Measurements from ENCODE around the gene ARF3.

The ARF3 gene

GRCh38 chr12:48977290-48978281 is 20.3 kb upstream of the ARF3 start:
- no peak for TF ChIP-seq TAF1 (IDR thresholded peaks at IDR 0.05; ENCODE audit: low read depth, low read length)
- no peak for TF ChIP-seq POLR2A (IDR thresholded peaks at IDR 0.05; ENCODE audit: low read depth, low read length)
- TF ChIP-seq SPI1 (IDR thresholded peaks at IDR 0.05; ENCODE audit: low read depth, low read length), result no peak
- no peak for TF ChIP-seq POU2F2 (IDR thresholded peaks at IDR 0.05; ENCODE audit: low read depth, low read length)
- TF ChIP-seq PAX5 (IDR thresholded peaks at IDR 0.05; ENCODE audit: insufficient read depth, low read length, severe bottlenecking), result no peak
- no peak for TF ChIP-seq POLR2AphosphoS5 (IDR thresholded peaks at IDR 0.05; ENCODE audit: low read depth, low read length)
- no peak for DNase-seq (ENCODE audit: insufficient read length, low spot score)
- peak; percentile 84 for FAIRE-seq

GRCh38 chr12:48973941-48974673 is 16.8 kb upstream of the ARF3 start:
- DNase-seq (ENCODE audit: insufficient read length, low spot score) (no peak), FAIRE-seq (no peak)

GRCh38 chr12:48973531-48973930 is 16.2 kb upstream of the ARF3 start:
- FAIRE-seq, result no peak
- no peak for TF ChIP-seq POLR2AphosphoS5 (IDR thresholded peaks at IDR 0.05; ENCODE audit: low read depth, low read length)
- no peak for TF ChIP-seq PAX5 (IDR thresholded peaks at IDR 0.05; ENCODE audit: insufficient read depth, low read length, severe bottlenecking)
- no peak for TF ChIP-seq TAF1 (IDR thresholded peaks at IDR 0.05; ENCODE audit: low read depth, low read length)
- TF ChIP-seq POLR2A (IDR thresholded peaks at IDR 0.05; ENCODE audit: low read depth, low read length), result no peak
- no peak for TF ChIP-seq POU2F2 (IDR thresholded peaks at IDR 0.05; ENCODE audit: low read depth, low read length)
- TF ChIP-seq SPI1 (IDR thresholded peaks at IDR 0.05; ENCODE audit: low read depth, low read length), result no peak
- DNase-seq (ENCODE audit: insufficient read length, low spot score), result no peak

More at GRCh38 chr12:48973941-48974673, 16.8 kb upstream of the ARF3 start:
- TF ChIP-seq PAX5 (IDR thresholded peaks at IDR 0.05; ENCODE audit: insufficient read depth, low read length, severe bottlenecking) (no peak), POLR2A (IDR thresholded peaks at IDR 0.05; ENCODE audit: low read depth, low read length) (no peak), POLR2AphosphoS5 (IDR thresholded peaks at IDR 0.05; ENCODE audit: low read depth, low read length) (no peak), SPI1 (IDR thresholded peaks at IDR 0.05; ENCODE audit: low read depth, low read length) (no peak), POU2F2 (IDR thresholded peaks at IDR 0.05; ENCODE audit: low read depth, low read length) (no peak), TAF1 (IDR thresholded peaks at IDR 0.05; ENCODE audit: low read depth, low read length) (no peak)

- DNase-seq (ENCODE audit: insufficient read length, low spot score) (no peak), FAIRE-seq (no peak)
- TF ChIP-seq POLR2A (IDR thresholded peaks at IDR 0.05; ENCODE audit: low read depth, low read length) (no peak), POU2F2 (IDR thresholded peaks at IDR 0.05; ENCODE audit: low read depth, low read length) (no peak), TAF1 (IDR thresholded peaks at IDR 0.05; ENCODE audit: low read depth, low read length) (no peak), SPI1 (IDR thresholded peaks at IDR 0.05; ENCODE audit: low read depth, low read length) (no peak), POLR2AphosphoS5 (IDR thresholded peaks at IDR 0.05; ENCODE audit: low read depth, low read length) (no peak), PAX5 (IDR thresholded peaks at IDR 0.05; ENCODE audit: insufficient read depth, low read length, severe bottlenecking) (no peak)
Observed at GRCh38 chr12:48972952-48973483, 15.7 kb upstream of the ARF3 start.

- TF ChIP-seq SPI1 (IDR thresholded peaks at IDR 0.05; ENCODE audit: low read depth, low read length) (no peak), TAF1 (IDR thresholded peaks at IDR 0.05; ENCODE audit: low read depth, low read length) (no peak), POU2F2 (IDR thresholded peaks at IDR 0.05; ENCODE audit: low read depth, low read length) (no peak), POLR2A (IDR thresholded peaks at IDR 0.05; ENCODE audit: low read depth, low read length) (no peak), POLR2AphosphoS5 (IDR thresholded peaks at IDR 0.05; ENCODE audit: low read depth, low read length) (no peak), PAX5 (IDR thresholded peaks at IDR 0.05; ENCODE audit: insufficient read depth, low read length, severe bottlenecking) (no peak)
- FAIRE-seq (peak; percentile 69), DNase-seq (ENCODE audit: insufficient read length, low spot score) (no peak)
Observed at GRCh38 chr12:48972213-48972951, 15.1 kb upstream of the ARF3 start.

- no peak for FAIRE-seq
- TF ChIP-seq POLR2AphosphoS5 (IDR thresholded peaks at IDR 0.05; ENCODE audit: low read depth, low read length) (no peak), SPI1 (IDR thresholded peaks at IDR 0.05; ENCODE audit: low read depth, low read length) (no peak), POU2F2 (IDR thresholded peaks at IDR 0.05; ENCODE audit: low read depth, low read length) (no peak), PAX5 (IDR thresholded peaks at IDR 0.05; ENCODE audit: insufficient read depth, low read length, severe bottlenecking) (no peak), TAF1 (IDR thresholded peaks at IDR 0.05; ENCODE audit: low read depth, low read length) (no peak), POLR2A (IDR thresholded peaks at IDR 0.05; ENCODE audit: low read depth, low read length) (no peak)
- no peak for DNase-seq (ENCODE audit: insufficient read length, low spot score)
Observed at GRCh38 chr12:48970702-48971334, 13.5 kb upstream of the ARF3 start.

- TF ChIP-seq TAF1 (IDR thresholded peaks at IDR 0.05; ENCODE audit: low read depth, low read length) (no peak), POLR2AphosphoS5 (IDR thresholded peaks at IDR 0.05; ENCODE audit: low read depth, low read length) (no peak), POLR2A (IDR thresholded peaks at IDR 0.05; ENCODE audit: low read depth, low read length) (no peak), SPI1 (IDR thresholded peaks at IDR 0.05; ENCODE audit: low read depth, low read length) (no peak), PAX5 (IDR thresholded peaks at IDR 0.05; ENCODE audit: insufficient read depth, low read length, severe bottlenecking) (no peak), POU2F2 (IDR thresholded peaks at IDR 0.05; ENCODE audit: low read depth, low read length) (no peak)
- FAIRE-seq (peak; percentile 82), DNase-seq (ENCODE audit: insufficient read length, low spot score) (peak; percentile 58)
Observed at GRCh38 chr12:48969833-48970701, 12.8 kb upstream of the ARF3 start.
